ENCODE data around the gene AUTS2.

- TF ChIP-seq EZH2 (IDR thresholded peaks at IDR 0.05; ENCODE audit: insufficient read depth, poor library complexity, severe bottlenecking) (no peak), EZH2phosphoT487 (IDR thresholded peaks at IDR 0.05; ENCODE audit: insufficient read depth, low read depth) (no peak)
These were observed 45.6 kb downstream of the AUTS2 start for GRCh38 chr7:69643708-69644445.

Measured in GM23248 (cell line).